Sigmoid colon (tissue), 7 donors: ENCODE results near the gene GNAI1. TPM values are rescaled to one million over a fixed set of nuclear protein-coding genes. Genes with fewer than 3 reads are reported as not detected.

Experiments used
- DNase-seq: peaks from one replicate; pipeline ENCODE4 v3.0.0-alpha.2; 2019
- H3K27ac ChIP-seq, 4 donors: fragments of 200-600 bp; sonication (generic); one replicate each; pipeline ENCODE4 v1.5.1; 2016 to 2019; ENCODE audit warnings: mild to moderate bottlenecking in 1 of 4
- H3K27me3 ChIP-seq, 3 donors: fragments of 200-600 bp; sonication (generic); one replicate each; pipeline ENCODE4 v1.5.1; 2019; ENCODE audit warnings: mild to moderate bottlenecking in 1 of 3
- H3K36me3 ChIP-seq, 4 donors: fragments of 200-600 bp; sonication (generic); one replicate each; pipeline ENCODE4 v1.5.1; 2016 to 2019
- H3K4me1 ChIP-seq, 4 donors: fragments of 200-600 bp; sonication (generic); one replicate each; pipeline ENCODE4 v1.5.1; 2017 to 2019
- H3K4me3 ChIP-seq, 4 donors: fragments of 200-600 bp; sonication (generic); one replicate each; pipeline ENCODE4 v1.5.1; 2017 to 2019; ENCODE audit warnings: mild to moderate bottlenecking in 2 of 4, moderate library complexity in 1 of 4
- H3K9me3 ChIP-seq, 4 donors: fragments of 200-600 bp in 3 of 4; sonication (generic) in 3 of 4; one replicate each; pipeline versions ENCODE4 v1.5.1 to v1.6.1; 2013 to 2019
- CTCF ChIP-seq, 4 experiments: fragments of 450-650 bp in 3 of 4; fragments of 200-600 bp in 1 of 4; IDR thresholded peaks; one replicate each; pipeline ENCODE4 v1.5.1; 2016 to 2019; ENCODE audit warnings: antibody characterized with exemption in 4 of 4, mild to moderate bottlenecking in 3 of 4, moderate library complexity in 2 of 4
- EP300 ChIP-seq, 4 donors: sonication (generic); formaldehyde crosslinking; IDR thresholded peaks; one replicate each; pipeline ENCODE4 v1.6.1; 2017; ENCODE audit warnings: antibody characterized with exemption in 4 of 4
- POLR2A ChIP-seq, 2 donors: fragments of 450-650 bp; IDR thresholded peaks; one replicate each; pipeline ENCODE4 v1.6.1; 2016; ENCODE audit warnings: antibody characterized with exemption in 2 of 2, mild to moderate bottlenecking in 2 of 2, moderate library complexity in 2 of 2
- POLR2AphosphoS5 ChIP-seq, 4 donors: sonication (generic); formaldehyde crosslinking; IDR thresholded peaks; one replicate each; pipeline ENCODE4 v1.6.1; 2017; ENCODE audit warnings: antibody characterized with exemption in 4 of 4
- whole genome bisulfite sequencing, 2 donors: extraction: QIAGEN DNeasy Blood & Tissue Kit; methylation state at CpG; one replicate each; pipeline ENCODE4 v1.1.7; 2013; 5-methylcytosine and 5-hydroxymethylcytosine counted together
- intact Hi-C: fragments of 100-400 bp; cut with DNase I; formaldehyde crosslinking; loops from one replicate; pipeline ENCODE4 v1.15.1; 2023
- polyA plus RNA-seq, 3 donors: library from polyadenylated mRNA; stranded (reverse); fragments of 200-250 nt; gene quantifications; one replicate each; pipeline ENCODE4 v1.2.3, GENCODE V29; 2013
- total RNA-seq, 4 donors: library from RNA; depleted of rRNA; stranded (reverse); fragments of >200 nt; gene quantifications; one replicate each; pipeline ENCODE4 v1.1.0, GENCODE V29; 2016
- donor health status: healthy with polysubstance abuse.
- donor health status: Bipolar disorder and iron deficiency.
- donor health status: healthy.

The GNAI1 gene
- total and polyA plus RNA-seq, 7 donors: 8.8 to 98.9 (median 50.9) TPM

- H3K27ac ChIP-seq: peak overlapping the region in 1 of 4 donors; percentile 11
- TF ChIP-seq POLR2A (IDR thresholded peaks at IDR 0.05) (no peak), POLR2AphosphoS5 (IDR thresholded peaks at IDR 0.05) (no peak), CTCF (IDR thresholded peaks at IDR 0.05) (no peak), EP300 (IDR thresholded peaks at IDR 0.05) (no peak)
- WGBS, 2 donors: 77 to 81% methylated on average over 1 of the region's 1 CpG
- peaks cover 0 to 91% (median 58%) of the 10 kb centered on the region in 4 donors for H3K4me1 ChIP-seq
- no peak for DNase-seq
- no peaks in the 10 kb centered on the region for H3K9me3 ChIP-seq
- H3K27me3 ChIP-seq: no peaks in the 10 kb centered on the region
- H3K4me3 ChIP-seq: no peak overlapping the region
- no peaks in the 10 kb centered on the region for H3K36me3 ChIP-seq
- intact Hi-C loops: loop anchor here (5.0 kb wide), 1 partner anchor 64 kb away; no protein-coding TSS in a partner anchor
These were observed 8.4 kb downstream of the GNAI1 start for GRCh38 chr7:80142853-80143580.

GRCh38 chr7:80145780-80146422, 11.3 kb downstream of the GNAI1 start:
- TF ChIP-seq CTCF (IDR thresholded peaks at IDR 0.05): no peak
- TF ChIP-seq POLR2A (IDR thresholded peaks at IDR 0.05): no peak
- TF ChIP-seq POLR2AphosphoS5 (IDR thresholded peaks at IDR 0.05): no peak
- no peak for TF ChIP-seq EP300 (IDR thresholded peaks at IDR 0.05)
- no peak for DNase-seq
- Histone ChIP-seq H3K4me3 (peak overlapping the region in 1 of 4 donors; percentile 5), H3K4me1 (peaks cover 0 to 89% (median 53%) of the 10 kb centered on the region in 4 donors), H3K36me3 (no peaks in the 10 kb centered on the region), H3K27me3 (no peaks in the 10 kb centered on the region), H3K9me3 (no peaks in the 10 kb centered on the region), H3K27ac (peak overlapping the region; percentile 46 to 61 (median 58))
- WGBS, 2 donors: 74 to 79% methylated on average over 3 of the region's 3 CpGs
- intact Hi-C loops: no loop called here

- peaks cover 0 to 88% (median 61%) of the 10 kb centered on the region in 4 donors for H3K4me1 ChIP-seq
- TF ChIP-seq CTCF (IDR thresholded peaks at IDR 0.05) (no peak), EP300 (IDR thresholded peaks at IDR 0.05) (no peak), POLR2A (IDR thresholded peaks at IDR 0.05) (no peak), POLR2AphosphoS5 (IDR thresholded peaks at IDR 0.05) (no peak)
- 80 to 85% methylated on average over 4 of the region's 4 CpGs for WGBS, 2 donors
- DNase-seq: no peak
- no peak overlapping the region for H3K4me3 ChIP-seq
- H3K27ac ChIP-seq: peak overlapping the region in 3 of 4 donors; percentile 56 to 61 (median 60)
- H3K36me3 ChIP-seq: no peaks in the 10 kb centered on the region
- no peaks in the 10 kb centered on the region for H3K9me3 ChIP-seq
- H3K27me3 ChIP-seq: no peaks in the 10 kb centered on the region
- intact Hi-C loops: no loop called here
These were observed 12.0 kb downstream of the GNAI1 start for GRCh38 chr7:80146545-80147182.

GRCh38 chr7:80147543-80148391, 13.1 kb downstream of the GNAI1 start:
- intact Hi-C loops: no loop called here
- peak overlapping the region; percentile 21 to 60 (median 50) for H3K27ac ChIP-seq

More at GRCh38 chr7:80147543-80148391, 13.1 kb downstream of the GNAI1 start:
- 62 to 68% methylated on average over 3 of the region's 3 CpGs for WGBS, 2 donors
- DNase-seq: no peak
- H3K36me3 ChIP-seq: no peaks in the 10 kb centered on the region
- H3K4me1 ChIP-seq: peaks cover 0 to 82% (median 61%) of the 10 kb centered on the region in 4 donors
- H3K9me3 ChIP-seq: no peaks in the 10 kb centered on the region
- H3K4me3 ChIP-seq: no peak overlapping the region
- TF ChIP-seq EP300 (IDR thresholded peaks at IDR 0.05) (no peak), POLR2A (IDR thresholded peaks at IDR 0.05) (no peak), POLR2AphosphoS5 (IDR thresholded peaks at IDR 0.05) (no peak), CTCF (IDR thresholded peaks at IDR 0.05) (no peak)
- H3K27me3 ChIP-seq: no peaks in the 10 kb centered on the region
